ENCODE data around the gene ABHD5.

ABHD5 gene

GRCh38 chr3:43729707-43730414 lies 39.1 kb downstream of the ABHD5 start:
- TF ChIP-seq REST (IDR thresholded peaks at IDR 0.05; ENCODE audit: insufficient read depth in 1 of 2, low read depth in 2 of 2, low read length in 2 of 2) (no peak), TAF1 (IDR thresholded peaks at IDR 0.05; ENCODE audit: borderline replicate concordance, insufficient read depth, low read length) (no peak), FOXP2 (optimal IDR thresholded peaks at IDR 0.05; ENCODE audit: borderline replicate concordance, extremely low read depth, extremely low read length, insufficient read depth) (no peak), POLR2AphosphoS5 (IDR thresholded peaks at IDR 0.05; ENCODE audit: low read depth, low read length) (no peak)

GRCh38 chr3:43732747-43733425 lies 42.1 kb downstream of the ABHD5 start:
- TF ChIP-seq REST (IDR thresholded peaks at IDR 0.05; ENCODE audit: insufficient read depth in 1 of 2, low read depth in 2 of 2, low read length in 2 of 2) (peak in 1 of 2 experiments; percentile 51; a peak in 1 of 4 replicates), FOXP2 (optimal IDR thresholded peaks at IDR 0.05; ENCODE audit: borderline replicate concordance, extremely low read depth, extremely low read length, insufficient read depth) (no peak)

GRCh38 chr3:43733459-43734384 lies 43.0 kb downstream of the ABHD5 start:
- TF ChIP-seq REST (IDR thresholded peaks at IDR 0.05; ENCODE audit: insufficient read depth in 1 of 2, low read depth in 2 of 2, low read length in 2 of 2) (no peak), FOXP2 (optimal IDR thresholded peaks at IDR 0.05; ENCODE audit: borderline replicate concordance, extremely low read depth, extremely low read length, insufficient read depth) (no peak), TAF1 (IDR thresholded peaks at IDR 0.05; ENCODE audit: borderline replicate concordance, insufficient read depth, low read length) (no peak)

GRCh38 chr3:43734685-43735084 lies 43.9 kb downstream of the ABHD5 start:
- TF ChIP-seq TAF1 (IDR thresholded peaks at IDR 0.05; ENCODE audit: borderline replicate concordance, insufficient read depth, low read length) (no peak), SIN3A (IDR thresholded peaks at IDR 0.05; ENCODE audit: borderline replicate concordance, insufficient read depth, low read length) (no peak), FOXP2 (optimal IDR thresholded peaks at IDR 0.05; ENCODE audit: borderline replicate concordance, extremely low read depth, extremely low read length, insufficient read depth) (no peak), REST (IDR thresholded peaks at IDR 0.05; ENCODE audit: insufficient read depth in 1 of 2, low read depth in 2 of 2, low read length in 2 of 2) (no peak), POLR2AphosphoS5 (IDR thresholded peaks at IDR 0.05; ENCODE audit: low read depth, low read length) (no peak)

Data from PFSK-1 (cell line).